ENCODE data around the gene PTGDR2. TPM values are rescaled to one million over a fixed set of nuclear protein-coding genes. Genes with fewer than 3 reads are reported as not detected.
"Not testable (repeated sequence)": the region's sequence is repeated elsewhere in the genome, so short reads cannot be mapped to it uniquely, and the experiment has no call there.

PTGDR2 gene
- total and polyA plus RNA-seq, 12 donors = 0.35 to 5.7 (median 1.2) TPM

DNA sequence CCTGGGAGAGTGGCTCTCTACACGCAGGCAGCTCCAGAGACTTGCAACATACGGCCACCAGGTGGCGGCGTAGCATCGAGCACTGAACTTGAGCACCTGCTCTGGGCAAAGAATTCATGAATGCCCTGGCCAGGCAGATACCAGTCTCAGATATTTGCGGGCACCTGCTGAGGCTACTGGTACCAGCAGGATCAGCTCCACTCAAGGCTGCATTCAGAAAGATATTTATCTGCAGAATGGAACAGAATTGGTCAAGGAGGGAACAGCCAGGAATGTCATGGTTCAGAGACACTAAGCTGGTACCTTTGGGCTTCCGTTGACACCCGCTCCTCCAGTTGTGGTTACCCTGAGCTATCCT, 24.6 kb downstream of the PTGDR2 start:
- H3K9me3 ChIP-seq = no peaks in the 10 kb centered on the region
- H3K4me1 ChIP-seq = peaks cover 0 to 30% (median 0%) of the 10 kb centered on the region in 9 donors
- peak; percentile 83 to 94 (median 89) for ATAC-seq
- intact Hi-C loops (cut with DNase I) = loop anchor here (1.0 to 10.0 kb wide), 17 partner anchors 54 to 356 kb away; no protein-coding TSS in a partner anchor
- H3K4me3 ChIP-seq = no peak overlapping the region
- peak; percentile 81 to 86 for DNase-seq
- H3K27me3 ChIP-seq = no peaks in the 10 kb centered on the region
- TF ChIP-seq, protein P1, sequence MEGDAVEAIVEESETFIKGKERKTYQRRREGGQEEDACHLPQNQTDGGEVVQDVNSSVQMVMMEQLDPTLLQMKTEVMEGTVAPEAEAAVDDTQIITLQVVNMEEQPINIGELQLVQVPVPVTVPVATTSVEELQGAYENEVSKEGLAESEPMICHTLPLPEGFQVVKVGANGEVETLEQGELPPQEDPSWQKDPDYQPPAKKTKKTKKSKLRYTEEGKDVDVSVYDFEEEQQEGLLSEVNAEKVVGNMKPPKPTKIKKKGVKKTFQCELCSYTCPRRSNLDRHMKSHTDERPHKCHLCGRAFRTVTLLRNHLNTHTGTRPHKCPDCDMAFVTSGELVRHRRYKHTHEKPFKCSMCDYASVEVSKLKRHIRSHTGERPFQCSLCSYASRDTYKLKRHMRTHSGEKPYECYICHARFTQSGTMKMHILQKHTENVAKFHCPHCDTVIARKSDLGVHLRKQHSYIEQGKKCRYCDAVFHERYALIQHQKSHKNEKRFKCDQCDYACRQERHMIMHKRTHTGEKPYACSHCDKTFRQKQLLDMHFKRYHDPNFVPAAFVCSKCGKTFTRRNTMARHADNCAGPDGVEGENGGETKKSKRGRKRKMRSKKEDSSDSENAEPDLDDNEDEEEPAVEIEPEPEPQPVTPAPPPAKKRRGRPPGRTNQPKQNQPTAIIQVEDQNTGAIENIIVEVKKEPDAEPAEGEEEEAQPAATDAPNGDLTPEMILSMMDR (IDR thresholded peaks at IDR 0.05) = peak; percentile 92 to 98 (median 94)
- H3K36me3 ChIP-seq = no peaks in the 10 kb centered on the region
- H3K27ac ChIP-seq = no peak overlapping the region
- WGBS, 2 donors = 9 to 18% methylated on average over 8 of the region's 8 CpGs

DNA sequence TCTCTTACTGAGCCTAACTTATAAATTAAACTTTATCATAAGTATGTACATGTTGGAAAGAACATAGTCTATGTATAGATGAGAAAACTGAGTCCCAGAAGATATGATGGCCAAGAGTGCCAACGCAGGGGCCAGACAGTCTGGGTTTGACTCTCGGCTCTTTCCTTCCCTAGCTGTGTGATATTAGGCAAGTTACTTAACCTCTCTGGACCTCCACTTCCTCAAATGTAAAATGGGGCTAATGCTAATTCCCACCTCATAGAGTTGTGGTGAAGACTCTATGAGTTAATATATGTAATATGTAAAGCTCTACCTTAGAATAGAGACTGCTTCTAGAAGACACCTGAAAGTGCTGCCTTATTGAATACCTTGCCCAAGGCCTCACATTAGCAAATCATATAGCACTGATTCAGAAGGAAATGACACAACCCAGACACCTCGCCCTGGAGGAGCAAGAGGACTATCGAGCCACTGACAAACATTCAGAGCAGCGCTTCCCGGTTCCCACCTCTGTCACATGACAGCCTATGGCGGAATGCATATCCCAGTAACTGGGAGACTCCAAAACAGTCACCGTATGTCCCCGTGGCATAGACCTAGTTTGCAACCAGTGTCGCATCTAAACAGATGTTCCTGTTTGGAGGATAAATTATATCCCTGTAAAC, 25.1 kb downstream of the PTGDR2 start:
- Histone ChIP-seq H3K27ac (no peak overlapping the region), H3K4me3 (no peak overlapping the region), H3K36me3 (no peaks in the 10 kb centered on the region), H3K4me1 (peaks cover 0 to 25% (median 0%) of the 10 kb centered on the region in 9 donors), H3K27me3 (no peaks in the 10 kb centered on the region), H3K9me3 (no peaks in the 10 kb centered on the region)
- intact Hi-C loops (cut with DNase I) = loop anchor here (1.0 to 10.0 kb wide), 17 partner anchors 53 to 357 kb away; no protein-coding TSS in a partner anchor
- DNase-seq (no peak), ATAC-seq (peak in 5 of 8 donors; percentile 12 to 39 (median 24))
- 38 to 50% methylated on average over 10 of the region's 10 CpGs for WGBS, 2 donors
- TF ChIP-seq, protein P1 (IDR thresholded peaks at IDR 0.05) = no peak

DNA sequence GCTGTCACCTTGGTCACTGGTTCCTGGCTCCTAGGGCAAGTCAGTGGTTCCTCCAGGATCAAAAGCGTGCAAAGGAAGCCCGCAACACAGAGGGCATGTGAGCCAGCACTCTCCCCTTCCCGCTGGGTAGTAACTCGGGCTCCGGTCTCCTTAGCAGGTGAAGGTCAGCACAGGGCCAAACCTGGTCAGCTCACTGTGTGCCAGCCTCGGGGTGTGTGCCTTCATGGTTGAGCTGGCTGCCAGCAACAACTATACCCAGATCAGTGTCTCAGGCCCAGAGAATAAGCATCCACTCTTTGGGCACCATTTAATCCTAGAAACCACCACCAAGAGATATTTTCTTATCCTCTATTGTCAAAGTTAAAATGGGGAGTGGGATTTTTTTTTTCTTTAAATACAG, 30.0 kb downstream of the PTGDR2 start:
- Histone ChIP-seq H3K27me3 (no peaks in the 10 kb centered on the region), H3K4me3 (no peak overlapping the region), H3K36me3 (no peaks in the 10 kb centered on the region), H3K4me1 (peaks cover 0 to 4% (median 0%) of the 10 kb centered on the region in 9 donors), H3K9me3 (no peaks in the 10 kb centered on the region), H3K27ac (no peak overlapping the region)
- ATAC-seq (no peak), DNase-seq (no peak)
- WGBS, 2 donors = 72 to 74% methylated on average over 6 of the region's 6 CpGs
- intact Hi-C loops (cut with DNase I) = loop anchor here in 1 of 10 donors (5.0 kb wide), 1 partner anchor 48 kb away; no protein-coding TSS in a partner anchor
- TF ChIP-seq, protein P1 (IDR thresholded peaks at IDR 0.05) = no peak

DNA sequence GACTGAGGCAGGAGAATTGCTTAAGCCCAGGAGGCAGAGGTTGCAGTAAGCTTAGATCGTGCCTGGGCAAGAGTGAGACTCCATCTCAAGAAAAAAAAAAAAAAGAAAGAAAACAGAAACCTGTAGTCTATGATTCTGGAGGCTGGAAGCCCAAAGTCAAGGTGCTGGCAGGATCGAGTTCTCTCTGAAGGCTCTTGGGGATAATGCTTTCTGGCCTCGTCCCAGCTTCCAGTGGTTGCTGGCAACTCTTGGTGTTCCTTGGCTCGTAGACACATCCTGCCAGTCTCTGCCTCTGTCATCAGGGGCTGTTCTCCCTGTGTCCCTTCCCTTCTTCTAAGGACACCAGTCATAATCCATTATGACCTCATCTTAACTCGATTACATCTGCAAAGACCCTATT, 30.6 kb downstream of the PTGDR2 start:
- H3K4me1 ChIP-seq = peaks cover 0 to 4% (median 0%) of the 10 kb centered on the region in 9 donors

DNA sequence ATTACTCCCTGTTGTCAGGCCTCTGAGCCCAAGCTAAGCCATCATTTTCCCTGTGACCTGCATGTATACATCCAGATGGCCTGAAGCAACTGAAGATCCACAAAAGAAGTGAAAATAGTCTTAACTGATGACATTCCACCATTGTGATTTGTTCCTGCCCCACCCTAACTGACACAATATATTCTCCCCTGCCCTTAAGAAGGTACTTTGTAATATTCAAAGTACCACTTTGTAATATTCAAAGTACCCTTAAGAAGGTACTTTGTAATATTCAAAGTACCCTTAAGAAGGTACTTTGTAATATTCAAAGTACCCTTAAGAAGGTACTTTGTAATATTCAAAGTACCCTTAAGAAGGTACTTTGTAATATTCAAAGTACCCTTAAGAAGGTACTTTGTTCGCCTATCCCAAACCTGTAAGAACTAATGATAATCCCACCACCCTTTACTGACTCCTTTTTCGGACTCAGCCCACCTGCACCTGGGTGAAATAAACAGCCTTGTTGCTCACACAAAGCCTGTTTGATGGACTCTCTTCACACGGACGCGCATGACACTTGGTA, 31.9 kb downstream of the PTGDR2 start:
- H3K36me3 ChIP-seq; H3K4me1 ChIP-seq; intact Hi-C loops (cut with DNase I); DNase-seq; H3K27me3 ChIP-seq; H3K9me3 ChIP-seq; H3K27ac ChIP-seq; ATAC-seq; H3K4me3 ChIP-seq: not testable (repeated sequence)
- WGBS, 2 donors = 94 to 95% methylated on average over 5 of the region's 5 CpGs

More for the DNA sequence above, 30.6 kb downstream of the PTGDR2 start:
- WGBS, 2 donors = 84 to 90% methylated on average over 5 of the region's 5 CpGs
- no peaks in the 10 kb centered on the region for H3K27me3 ChIP-seq
- intact Hi-C loops (cut with DNase I) = loop anchor here in 1 of 10 donors (5.0 kb wide), 1 partner anchor 48 kb away; no protein-coding TSS in a partner anchor
- no peak overlapping the region for H3K4me3 ChIP-seq
- H3K9me3 ChIP-seq = no peaks in the 10 kb centered on the region
- no peaks in the 10 kb centered on the region for H3K36me3 ChIP-seq
- no peak for ATAC-seq
- no peak for DNase-seq
- H3K27ac ChIP-seq = no peak overlapping the region
- TF ChIP-seq, protein P1 (IDR thresholded peaks at IDR 0.05) = no peak

Measured in heart right ventricle (tissue), 16 donors.